GM18520 (cell line): ENCODE measurements around the gene HORMAD1.
"Not testable (repeated sequence)": the region's sequence is repeated elsewhere in the genome, so short reads cannot be mapped to it uniquely, and the experiment has no call there.

Source experiments
- ATAC-seq: cut with Tn5 transposase; IDR thresholded peaks from one replicate; pipeline ENCODE4 v1.9.1; 2021; ENCODE audit not compliant: unreplicated experiment

Gene HORMAD1

DNA sequence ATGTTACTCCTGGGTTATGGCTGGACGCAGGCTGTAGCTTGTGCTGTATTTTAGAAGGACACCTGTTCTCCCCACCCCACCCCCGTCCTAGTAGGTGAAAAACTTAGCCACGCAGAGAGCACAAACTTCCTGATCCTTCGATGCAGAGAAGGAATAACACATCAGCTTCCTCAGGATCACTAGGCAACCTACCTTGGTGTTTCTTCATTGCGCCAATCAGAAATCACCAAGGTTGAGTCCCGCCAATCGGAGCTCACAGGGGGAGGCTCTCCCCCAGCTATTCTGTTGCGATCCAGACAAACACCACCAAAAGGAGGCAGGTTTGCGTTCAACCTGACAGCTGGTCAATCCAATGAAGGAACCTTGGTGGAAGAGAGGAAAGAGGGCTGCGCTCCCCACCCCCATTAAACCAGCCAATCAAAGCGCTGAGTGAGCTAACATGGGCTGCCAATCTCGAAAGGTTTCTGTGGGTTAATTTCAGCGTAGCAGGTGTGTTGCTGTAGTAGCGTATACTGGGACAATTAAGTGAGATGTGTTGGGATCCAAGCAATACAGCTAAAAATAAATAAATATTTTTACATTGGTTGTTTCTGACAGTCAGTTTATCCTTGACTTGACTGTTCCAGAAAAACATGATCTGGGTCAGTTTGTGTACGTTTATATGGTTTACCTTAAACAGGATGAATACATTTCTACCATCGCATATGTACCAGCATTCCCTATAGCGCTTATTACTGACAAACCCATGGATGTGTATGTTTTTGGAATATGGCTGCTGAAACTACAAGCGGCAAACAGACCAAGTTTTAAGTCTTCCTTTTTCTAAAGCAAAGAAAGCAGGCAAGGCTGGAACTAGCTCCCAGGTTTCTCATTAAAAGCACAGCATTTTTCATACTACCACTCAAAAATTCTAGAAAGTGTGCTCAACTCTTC, 23.4 kb downstream of the HORMAD1 start, which contains the start of gene GOLPH3L:
Gene GOLPH3L, minus strand, starts transcription at position 160 of the 933 bp plus-strand sequence. CDS start 2,316 bp downstream, outside the sequence.
- peak; percentile 99 for ATAC-seq

DNA sequence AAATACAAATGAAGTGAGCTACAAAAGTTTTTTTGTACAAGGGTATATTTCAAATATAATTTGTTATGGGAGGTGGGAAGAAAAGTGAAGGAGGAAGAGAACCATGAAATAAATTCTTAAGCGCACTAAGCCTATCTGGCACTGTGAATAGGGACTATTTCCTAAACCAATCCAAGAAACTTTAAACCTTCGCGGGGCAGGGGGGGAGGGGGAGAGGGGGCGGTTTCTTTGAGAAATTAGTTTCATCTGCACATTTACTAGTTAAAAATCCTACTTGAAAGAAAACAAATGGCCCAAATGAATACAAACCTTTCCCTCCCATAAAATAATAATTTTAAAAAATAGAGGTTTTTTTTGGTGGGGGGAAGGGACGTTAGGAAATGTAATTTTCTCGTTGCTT, 24.1 kb downstream of the HORMAD1 start:
- ATAC-seq = no peak

- ATAC-seq = no peak
Measured at GRCh38 chr1:150696162-150696561, 24.5 kb downstream of the HORMAD1 start.

DNA sequence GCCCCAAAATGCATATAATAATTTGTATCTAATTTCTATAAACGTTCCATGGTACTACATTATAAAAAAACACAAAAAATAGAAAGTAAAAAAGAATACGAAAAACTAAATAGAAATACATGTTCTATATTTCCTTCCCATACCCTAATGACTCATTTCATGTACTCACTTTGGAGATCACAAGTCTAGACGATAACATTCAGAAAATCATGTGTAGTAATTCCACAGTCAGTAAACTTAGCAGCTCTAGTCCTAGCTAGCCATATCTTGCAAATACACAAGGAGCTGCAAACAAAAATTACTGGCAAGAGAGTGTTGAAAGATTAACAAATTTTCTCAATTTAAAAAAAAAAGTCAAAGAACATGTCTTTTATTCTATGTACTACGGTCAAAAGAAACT, 25.1 kb downstream of the HORMAD1 start:
- no peak for ATAC-seq

DNA sequence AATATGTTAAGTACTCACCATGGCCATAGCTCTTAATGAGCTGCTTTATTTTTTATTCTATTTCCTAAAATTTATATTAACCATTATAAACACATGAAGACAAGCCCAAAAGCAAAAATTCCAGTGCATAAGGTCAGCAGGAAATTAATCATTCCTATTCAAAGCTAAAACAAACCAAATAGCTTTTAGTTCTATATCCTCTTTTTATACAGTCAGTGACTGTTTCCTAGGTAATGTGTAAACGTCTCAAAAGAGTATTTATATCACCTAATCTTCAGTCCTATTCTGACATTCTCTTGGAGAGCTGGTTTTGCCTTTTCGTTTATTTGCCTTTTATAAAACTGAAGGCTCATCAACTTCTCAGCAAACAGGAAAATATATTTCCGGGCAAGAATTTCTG, 28.0 kb downstream of the HORMAD1 start:
- no peak for ATAC-seq

DNA sequence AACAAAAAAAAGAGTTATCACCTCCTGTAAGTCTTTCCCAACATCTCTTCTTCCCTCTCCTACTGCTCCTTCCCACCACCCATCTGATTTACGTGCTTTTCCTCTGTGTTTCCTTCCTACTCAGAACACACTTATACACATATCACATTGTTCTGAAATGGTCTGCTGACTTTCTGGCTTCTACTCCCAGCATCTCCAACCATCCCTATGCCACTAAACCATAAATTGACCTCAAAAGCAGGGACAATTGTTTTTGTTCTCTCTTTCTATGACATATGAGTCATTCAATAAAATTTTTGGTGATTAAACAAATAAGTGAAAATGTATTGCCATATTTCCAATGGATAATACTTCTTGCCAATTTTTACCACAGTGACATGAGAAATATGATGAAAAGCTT, 31.9 kb downstream of the HORMAD1 start:
- no peak for ATAC-seq

- ATAC-seq = no peak
Measured at GRCh38 chr1:150686275-150686674, 34.4 kb downstream of the HORMAD1 start.

DNA sequence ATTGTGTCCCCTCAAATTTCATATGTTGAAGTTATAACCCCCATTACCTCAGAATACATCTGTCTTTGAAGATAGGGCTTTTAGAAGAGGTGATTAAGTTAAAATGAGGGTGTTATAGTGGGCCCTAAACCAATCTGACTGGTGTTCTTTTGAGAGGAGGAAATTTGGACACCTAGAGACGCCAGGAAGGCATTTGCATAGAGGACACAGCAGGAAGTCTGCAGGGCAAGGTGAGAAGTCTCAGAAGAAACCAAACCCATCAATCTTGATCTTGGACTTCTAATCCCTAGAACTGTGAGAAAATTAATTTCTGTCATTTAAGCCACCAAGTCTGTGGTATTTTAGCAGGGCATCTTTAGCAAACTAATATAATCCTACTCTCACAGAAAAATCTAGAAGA, 36.8 kb downstream of the HORMAD1 start:
- no peak for ATAC-seq

GRCh38 chr1:150678988-150679387, 41.7 kb downstream of the HORMAD1 start:
- no peak for ATAC-seq

DNA sequence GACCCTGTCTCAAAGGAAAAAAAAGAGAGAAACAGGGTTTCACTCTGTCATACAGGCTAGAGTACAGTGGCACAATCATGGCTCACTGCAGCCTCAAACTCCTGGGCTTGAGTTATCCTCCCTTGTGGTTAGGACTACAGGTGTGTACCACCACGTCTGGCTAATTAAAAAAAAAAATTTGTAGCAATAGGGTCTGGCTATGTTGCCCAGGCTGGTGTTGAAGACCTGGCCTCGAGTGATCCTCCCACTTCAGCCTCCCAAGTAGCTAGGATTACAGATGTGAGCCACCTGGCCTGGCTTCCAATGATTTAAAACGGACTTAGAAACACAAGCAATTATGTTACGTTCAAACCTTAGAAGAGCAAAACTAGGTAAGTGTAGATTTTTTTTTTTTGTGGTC, 45.8 kb downstream of the HORMAD1 start:
- no peak for ATAC-seq

DNA sequence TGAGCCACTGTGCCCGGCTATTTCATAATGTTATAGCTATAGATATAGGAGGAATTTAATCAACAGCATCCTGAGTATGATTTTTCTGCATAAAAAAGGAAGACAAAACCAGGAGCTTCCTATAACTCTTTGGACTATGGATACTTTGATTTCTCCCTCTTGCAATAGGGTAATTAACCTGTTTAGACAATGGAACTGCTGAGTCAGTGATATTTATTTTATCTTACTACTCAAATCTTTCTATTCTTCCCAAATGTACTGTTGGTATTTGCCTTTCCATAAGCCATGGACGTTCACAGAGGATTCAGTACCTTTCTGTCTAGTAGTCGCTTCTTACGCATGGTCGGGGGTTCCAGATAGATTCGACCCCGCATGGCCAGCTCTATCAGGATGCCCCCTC, 57.4 kb downstream of the HORMAD1 start:
- ATAC-seq = no peak

DNA sequence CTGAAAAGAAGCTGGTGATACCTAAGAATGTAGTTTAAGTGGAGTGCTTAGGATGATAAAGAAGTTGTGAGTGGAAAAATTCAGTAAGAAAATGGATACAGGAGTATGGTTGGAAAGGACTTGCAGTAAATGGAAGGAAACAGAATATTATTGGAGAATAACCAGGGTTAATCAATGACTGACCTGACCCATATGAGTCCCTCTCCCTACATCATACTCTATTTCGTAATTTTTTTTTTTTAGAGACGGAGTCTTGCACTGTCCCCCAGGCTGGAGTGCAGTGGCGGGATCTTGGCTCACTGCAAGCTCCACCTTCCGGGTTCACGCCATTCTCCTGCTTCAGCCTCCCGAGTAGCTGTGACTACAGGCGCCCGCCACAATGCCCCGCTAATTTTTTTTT, 57.9 kb downstream of the HORMAD1 start:
- no peak for ATAC-seq

DNA sequence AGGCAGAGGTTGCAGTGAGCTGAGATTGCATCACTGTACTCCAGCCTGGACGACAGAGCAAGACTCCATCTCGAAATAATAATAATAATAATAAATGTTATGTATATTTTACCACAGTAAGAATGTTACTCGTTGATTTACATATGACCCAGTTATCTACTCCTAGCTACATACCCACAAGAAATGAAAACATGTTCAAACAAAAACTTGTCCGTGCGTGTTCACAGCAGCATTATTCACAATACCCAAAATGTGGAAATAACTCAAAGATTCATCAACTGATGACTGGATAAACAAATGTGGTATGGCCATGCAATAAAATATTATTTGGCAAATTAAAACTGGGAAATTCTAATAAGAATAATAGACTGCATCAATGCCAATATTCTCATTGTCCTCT, 59.5 kb downstream of the HORMAD1 start:
- ATAC-seq = no peak

GRCh38 chr1:150660584-150660983, 60.1 kb downstream of the HORMAD1 start:
- ATAC-seq = no peak

GRCh38 chr1:150657064-150657463, 63.6 kb downstream of the HORMAD1 start:
- not testable (repeated sequence) for ATAC-seq

DNA sequence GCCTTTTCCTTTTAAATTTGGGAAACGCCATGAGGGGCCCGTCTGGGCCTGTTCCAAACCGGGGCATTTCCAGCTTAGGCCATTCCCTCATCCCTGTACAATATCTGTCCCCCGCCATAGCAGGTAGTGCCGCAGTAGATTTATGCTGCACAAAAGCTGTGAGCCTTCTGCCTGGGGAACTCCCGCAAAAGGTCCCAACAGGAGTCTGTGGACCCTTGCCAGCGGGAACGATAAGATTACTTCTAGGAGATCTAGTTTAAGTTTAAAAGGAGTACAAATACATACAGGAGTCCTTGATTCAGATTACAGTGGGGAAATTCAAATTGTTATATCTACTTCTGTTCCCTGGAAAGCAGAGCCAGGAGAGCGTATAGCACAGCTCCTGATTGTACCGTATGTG, 66.1 kb downstream of the HORMAD1 start:
- ATAC-seq = not testable (repeated sequence)

DNA sequence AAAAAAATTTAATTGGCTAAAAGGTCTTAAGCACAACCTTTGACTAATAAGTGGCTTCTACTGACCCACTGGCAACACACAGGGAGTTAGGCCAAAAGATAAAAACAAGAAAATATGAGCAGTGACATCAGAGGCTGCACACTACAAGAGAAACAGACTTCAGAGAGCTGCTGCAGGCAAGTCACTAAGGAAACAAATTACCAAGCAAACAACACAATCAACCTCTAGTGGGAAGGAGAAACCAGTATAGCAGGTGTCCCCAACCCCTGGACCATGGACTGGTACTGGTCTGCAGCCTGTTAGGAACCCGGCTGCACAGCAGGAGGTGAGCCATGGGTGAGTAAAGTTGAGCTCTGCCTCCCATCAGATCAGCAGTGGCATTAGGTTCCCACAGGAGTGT, 70.5 kb downstream of the HORMAD1 start:
- ATAC-seq = no peak

GRCh38 chr1:150649441-150650075, 71.1 kb downstream of the HORMAD1 start:
- no peak for ATAC-seq
